GM19455 (cell line): ENCODE data around the gene RNASE7.
A peak's percentile ranks its signal among the peaks of the same experiment; 100 is the strongest.

ENCODE experiments used
- ATAC-seq: cut with Tn5 transposase; IDR thresholded peaks from one replicate; pipeline ENCODE4 v1.9.1; 2021; ENCODE audit not compliant: unreplicated experiment

RNASE7 gene

GRCh38 chr14:21066882-21067502 lies 24.8 kb downstream of the RNASE7 start:
- ATAC-seq = no peak

GRCh38 chr14:21068521-21069387 lies 26.6 kb downstream of the RNASE7 start:
- no peak for ATAC-seq

DNA sequence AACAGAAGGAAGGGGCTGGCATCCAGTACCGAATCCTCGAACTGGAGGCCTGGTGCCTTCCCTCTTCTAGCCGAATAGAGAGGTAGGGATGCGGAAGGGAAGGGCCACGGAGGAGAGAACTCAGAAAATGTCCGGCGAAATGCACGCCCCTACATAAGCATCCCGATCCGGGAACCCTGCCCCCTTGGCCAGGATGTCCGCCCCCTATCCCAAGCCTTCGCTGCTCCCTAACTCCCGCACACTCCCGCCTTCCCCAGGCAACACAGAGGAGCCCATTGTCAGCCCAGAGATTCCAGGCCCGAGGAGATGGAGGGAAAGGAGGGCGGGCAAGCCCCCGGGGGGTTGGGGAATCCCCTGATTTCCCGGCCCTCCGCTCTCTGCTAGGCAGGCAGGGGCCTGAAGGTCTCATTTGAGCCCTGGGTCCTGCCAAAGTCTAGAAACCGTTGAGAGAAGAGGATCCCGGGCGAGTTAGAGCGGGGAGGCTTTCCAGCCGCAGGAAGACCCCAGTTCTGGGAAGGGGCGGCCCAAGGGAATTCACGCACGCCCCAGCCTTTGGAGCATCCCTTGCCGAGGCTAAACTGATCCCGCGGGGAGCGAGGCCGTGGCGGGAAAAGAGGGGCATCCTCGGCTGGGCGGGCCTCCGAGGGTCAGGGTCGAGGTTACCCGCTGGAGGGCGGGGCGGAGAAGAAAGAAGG lies 27.4 kb downstream of the RNASE7 start:
- ATAC-seq = no peak

- no peak for ATAC-seq
Observed at GRCh38 chr14:21070083-21070609, 28.0 kb downstream of the RNASE7 start, which contains the start of gene ARHGEF40. TSS of gene ARHGEF40 (plus strand) at chr14:21070304. CDS start at chr14:21070397, 93 bp downstream.

GRCh38 chr14:21070610-21071224 lies 28.6 kb downstream of the RNASE7 start:
- peak; percentile 22 for ATAC-seq

GRCh38 chr14:21071225-21072030 lies 29.3 kb downstream of the RNASE7 start:
- ATAC-seq = peak; percentile 58

DNA sequence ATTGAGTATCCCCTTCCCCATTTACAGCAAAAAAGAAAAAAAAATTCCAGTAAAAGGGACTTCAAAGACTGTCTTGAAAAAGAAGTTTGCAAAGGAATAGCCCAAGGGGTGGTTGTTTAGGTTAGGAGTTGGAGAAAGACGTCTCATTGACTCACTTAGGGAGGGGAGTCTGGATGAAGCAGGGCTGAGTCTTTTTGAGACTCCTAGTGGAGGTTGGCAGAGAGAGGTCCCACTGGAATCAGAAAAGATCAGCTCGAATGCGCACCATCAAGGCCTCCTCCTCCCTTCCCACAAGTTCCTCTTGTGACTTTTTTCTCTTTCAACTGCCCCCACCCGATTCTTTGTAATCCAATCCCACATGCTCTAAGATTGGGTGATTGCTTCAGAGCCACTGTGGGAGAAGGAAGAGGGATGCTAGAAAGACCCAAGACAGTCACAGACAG lies 29.9 kb downstream of the RNASE7 start:
- ATAC-seq = no peak

DNA sequence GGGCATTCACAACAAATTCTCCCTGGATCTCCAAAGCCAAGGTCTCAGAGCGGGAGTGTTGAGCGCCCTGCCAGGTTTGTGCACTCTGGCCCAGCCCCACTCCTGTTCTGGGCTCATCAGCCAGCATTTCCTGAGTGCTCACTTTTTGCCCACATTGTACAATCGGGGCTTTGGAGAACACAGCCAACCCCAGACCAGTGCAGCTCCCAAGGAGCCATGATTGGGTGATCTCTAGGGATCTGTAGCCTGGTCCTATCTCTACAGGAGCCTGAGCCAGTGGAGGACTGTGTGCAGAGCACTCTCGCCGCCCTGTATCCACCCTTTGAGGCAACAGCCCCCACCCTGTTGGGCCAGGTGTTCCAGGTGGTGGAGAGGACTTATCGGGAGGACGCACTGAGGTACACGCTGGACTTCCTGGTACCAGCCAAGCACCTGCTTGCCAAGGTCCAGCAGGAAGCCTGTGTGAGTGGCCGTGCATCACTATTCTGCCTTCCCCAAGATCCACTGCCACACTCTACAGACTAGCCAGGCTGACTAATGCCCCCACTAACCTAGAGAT lies 30.7 kb downstream of the RNASE7 start:
- no peak for ATAC-seq

DNA sequence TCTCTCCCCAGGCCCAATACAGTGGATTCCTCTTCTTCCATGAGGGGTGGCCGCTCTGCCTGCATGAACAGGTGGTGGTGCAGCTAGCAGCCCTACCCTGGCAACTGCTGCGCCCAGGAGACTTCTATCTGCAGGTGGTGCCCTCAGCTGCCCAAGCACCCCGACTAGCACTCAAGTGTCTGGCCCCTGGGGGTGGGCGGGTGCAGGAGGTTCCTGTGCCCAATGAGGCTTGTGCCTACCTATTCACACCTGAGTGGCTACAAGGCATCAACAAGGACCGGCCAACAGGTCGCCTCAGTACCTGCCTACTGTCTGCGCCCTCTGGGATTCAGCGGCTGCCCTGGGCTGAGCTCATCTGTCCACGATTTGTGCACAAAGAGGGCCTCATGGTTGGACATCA lies 31.8 kb downstream of the RNASE7 start:
- ATAC-seq = no peak

DNA sequence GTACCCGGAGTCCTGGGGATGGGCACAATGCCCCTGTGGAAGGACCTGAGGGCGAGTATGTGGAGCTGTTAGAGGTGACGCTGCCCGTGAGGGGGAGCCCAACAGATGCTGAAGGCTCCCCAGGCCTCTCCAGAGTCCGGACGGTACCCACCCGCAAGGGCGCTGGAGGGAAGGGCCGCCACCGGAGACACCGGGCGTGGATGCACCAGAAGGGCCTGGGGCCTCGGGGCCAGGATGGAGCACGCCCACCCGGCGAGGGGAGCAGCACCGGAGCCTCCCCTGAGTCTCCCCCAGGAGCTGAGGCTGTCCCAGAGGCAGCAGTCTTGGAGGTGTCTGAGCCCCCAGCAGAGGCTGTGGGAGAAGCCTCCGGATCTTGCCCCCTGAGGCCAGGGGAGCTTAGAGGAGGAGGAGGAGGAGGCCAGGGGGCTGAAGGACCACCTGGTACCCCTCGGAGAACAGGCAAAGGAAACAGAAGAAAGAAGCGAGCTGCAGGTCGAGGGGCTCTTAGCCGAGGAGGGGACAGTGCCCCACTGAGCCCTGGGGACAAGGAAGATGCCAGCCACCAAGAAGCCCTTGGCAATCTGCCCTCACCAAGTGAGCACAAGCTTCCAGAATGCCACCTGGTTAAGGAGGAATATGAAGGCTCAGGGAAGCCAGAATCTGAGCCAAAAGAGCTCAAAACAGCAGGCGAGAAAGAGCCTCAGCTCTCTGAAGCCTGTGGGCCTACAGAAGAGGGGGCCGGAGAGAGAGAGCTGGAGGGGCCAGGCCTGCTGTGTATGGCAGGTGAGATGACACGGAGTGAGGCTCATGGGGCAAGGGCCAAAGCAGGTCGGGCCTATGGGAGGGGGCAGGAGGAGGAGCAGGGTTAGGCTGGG lies 32.5 kb downstream of the RNASE7 start:
- ATAC-seq = no peak

- ATAC-seq = no peak
Observed at GRCh38 chr14:21075719-21076437, 33.7 kb downstream of the RNASE7 start.

GRCh38 chr14:21077672-21078071 lies 35.5 kb downstream of the RNASE7 start:
- ATAC-seq = no peak

GRCh38 chr14:21078287-21078686 lies 36.1 kb downstream of the RNASE7 start:
- ATAC-seq = no peak

DNA sequence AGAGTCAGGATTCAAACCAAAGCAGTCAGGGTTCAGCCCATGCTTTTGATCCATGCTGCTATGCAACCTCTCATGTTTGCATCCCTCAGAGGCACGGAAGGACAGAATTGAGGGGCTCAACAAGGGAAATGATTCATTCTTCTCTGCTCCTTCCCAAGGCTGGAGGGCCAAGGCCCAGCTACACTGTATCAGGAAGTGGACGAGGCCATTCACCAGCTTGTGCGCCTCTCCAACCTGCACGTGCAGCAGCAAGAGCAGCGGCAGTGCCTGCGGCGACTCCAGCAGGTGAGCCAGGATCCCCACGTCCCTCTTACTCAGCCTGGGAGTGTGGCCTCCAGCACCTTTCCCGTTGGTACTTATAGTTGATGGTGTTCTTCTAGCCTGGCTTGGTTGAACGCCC lies 36.6 kb downstream of the RNASE7 start:
- ATAC-seq = no peak

- ATAC-seq = no peak
Observed at GRCh38 chr14:21081521-21082142, 39.5 kb downstream of the RNASE7 start.

DNA sequence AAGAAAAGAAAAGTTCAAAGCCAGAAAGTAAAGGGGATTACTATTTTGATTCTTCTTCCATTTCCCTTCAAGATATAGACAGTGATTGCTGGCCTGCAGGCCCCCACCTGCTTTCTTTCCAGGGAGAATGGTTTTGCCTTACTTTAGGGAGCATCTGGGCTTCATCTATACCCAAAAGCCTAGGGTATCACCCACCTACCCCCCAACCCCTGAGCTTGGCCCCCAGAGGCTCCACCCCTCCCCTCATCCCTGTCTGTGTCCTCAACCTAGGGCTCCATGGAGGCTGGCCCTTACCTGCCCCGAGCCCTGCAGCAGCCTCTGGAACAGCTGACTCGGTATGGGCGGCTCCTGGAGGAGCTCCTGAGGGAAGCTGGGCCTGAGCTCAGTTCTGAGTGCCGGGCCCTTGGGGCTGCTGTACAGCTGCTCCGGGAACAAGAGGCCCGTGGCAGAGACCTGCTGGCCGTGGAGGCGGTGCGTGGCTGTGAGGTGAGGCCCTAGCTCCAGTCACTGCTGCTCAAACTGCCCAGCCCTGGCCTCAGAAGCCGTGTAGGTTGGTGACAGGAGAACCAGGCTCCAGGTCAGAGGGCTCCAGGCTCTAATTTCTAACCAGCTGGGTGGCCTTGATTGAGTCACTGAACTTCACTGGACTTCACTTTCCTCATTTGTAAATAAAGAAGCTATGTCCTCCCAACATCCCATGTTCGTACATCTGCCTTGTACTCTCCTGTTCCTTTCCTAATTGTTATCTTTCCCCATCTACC lies 41.6 kb downstream of the RNASE7 start:
- no peak for ATAC-seq

DNA sequence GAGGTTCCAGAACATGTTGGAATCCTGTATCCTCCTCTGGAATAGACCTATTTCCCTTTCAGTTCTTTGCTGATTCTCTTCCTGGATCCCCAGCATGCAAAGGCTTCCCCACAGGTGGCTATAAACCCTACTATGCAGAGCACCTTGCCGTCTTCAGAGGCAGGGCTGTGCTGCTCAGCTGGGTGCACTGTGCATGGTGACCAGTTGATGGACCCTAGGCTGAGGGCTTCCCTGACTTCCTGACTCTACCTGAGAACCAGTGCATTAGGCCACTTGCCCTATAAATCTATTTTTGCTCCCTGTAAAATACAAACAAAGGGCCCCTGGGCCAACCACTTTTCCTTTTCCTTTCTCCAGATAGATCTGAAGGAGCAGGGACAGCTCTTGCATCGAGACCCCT lies 42.2 kb downstream of the RNASE7 start:
- no peak for ATAC-seq
